GM12892 (cell line): ENCODE measurements around the gene TPD52L1.

ENCODE experiments used
- POLR2A ChIP-seq: IDR thresholded peaks from 2 replicates; pipeline ENCODE4 v1.6.1; 2011; ENCODE audit warnings: low read depth, low read length, control low read depth
- POLR2AphosphoS5 ChIP-seq: IDR thresholded peaks from 2 replicates; pipeline ENCODE4 v1.6.1; 2011; ENCODE audit warnings: low read depth, low read length, control low read depth
- TAF1 ChIP-seq: IDR thresholded peaks from 2 replicates; pipeline ENCODE4 v1.6.1; 2011; ENCODE audit warnings: low read depth, mild to moderate bottlenecking, control low read depth, low read length, borderline replicate concordance

- TF ChIP-seq TAF1 (no peak), POLR2A (no peak), POLR2AphosphoS5 (no peak)
These were observed 110.9 kb downstream of the TPD52L1 start for GRCh38 chr6:125264476-125264875.
